ENCODE data around the gene BRAT1.
"Not testable (repeated sequence)": the region's sequence is repeated elsewhere in the genome, so short reads cannot be mapped to it uniquely, and the experiment has no call there.

BRAT1 gene

DNA sequence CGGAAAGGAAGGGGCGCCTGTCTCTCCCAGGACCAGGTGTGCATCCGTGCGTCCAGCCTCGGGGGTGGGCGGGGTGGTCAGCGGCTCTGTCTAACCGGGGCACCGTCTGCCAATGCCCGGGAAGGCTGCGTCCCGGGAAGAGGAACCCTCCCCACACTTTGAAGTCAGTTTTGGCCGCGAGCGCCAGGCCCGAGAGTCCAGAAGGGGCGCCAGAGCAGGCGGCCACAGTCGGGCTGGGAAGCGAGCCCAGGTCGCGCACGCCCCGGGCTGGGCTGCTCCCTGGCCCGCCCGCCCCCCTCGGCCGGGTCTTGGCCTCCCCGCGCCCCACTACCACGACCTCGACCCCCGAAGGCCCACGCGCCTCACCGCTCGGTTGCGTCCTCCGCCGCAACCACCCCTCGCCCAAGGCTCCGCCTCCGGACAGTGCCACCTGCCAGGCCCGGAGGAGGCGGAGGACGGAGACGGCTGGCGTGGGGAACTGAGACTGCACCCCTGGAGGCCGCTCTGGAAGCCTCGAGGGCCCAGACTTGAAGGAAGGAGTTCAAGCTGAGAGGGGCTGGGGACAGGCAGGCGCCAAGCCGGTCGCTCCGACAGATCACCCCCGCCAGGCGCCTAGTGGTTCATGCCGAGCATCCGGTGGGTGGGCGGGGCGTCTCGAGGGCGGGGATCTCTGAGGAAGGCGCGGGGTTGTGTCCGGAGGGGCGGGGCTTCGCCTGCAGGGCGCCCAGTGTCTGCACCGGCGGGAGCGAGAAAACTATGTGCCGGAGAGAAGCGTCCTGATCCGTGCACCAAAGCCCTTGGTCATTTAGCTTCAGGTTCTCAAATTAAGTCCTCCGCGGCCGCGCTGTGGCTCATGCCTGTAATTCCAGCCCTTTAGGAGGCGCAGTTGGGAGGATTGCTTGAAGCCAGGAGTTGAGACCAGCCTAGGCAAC, at the start of gene BRAT1:
BRAT1 (minus strand) TSS at position 404 of the 932 bp plus-strand sequence. CDS start 1,093 bp downstream, outside the sequence.
- in situ Hi-C loops (cut with MboI; ENCODE audit: low sequenced_read_pairs) = no loop called here

DNA sequence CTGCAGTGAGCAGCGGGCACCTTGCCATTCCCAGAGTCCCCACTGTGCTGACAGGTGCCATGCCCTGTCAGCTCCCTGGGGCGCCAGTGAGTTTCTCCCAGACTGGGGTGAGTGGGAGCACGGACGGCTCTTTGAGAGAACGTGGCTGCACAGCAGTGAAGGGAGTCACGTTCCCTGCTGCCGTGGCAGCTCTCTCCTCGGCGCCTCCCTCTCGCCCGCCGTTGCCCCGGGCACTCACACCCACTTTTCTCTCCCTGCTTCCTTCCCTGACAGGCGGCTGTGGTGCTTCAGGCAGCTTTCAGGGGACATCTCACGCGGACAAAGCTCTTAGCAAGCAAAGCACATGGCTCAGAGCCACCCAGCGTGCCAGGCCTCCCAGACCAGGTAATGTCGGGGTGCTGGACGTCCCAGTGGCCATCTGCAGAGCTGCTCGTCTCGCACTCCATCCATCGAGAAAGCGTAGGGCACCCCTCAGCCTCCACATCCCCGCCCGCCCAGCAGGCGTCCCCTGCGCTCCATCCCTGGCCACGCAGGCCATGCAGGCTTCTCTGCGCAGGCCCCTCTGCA, 49.4 kb upstream of the BRAT1 start:
- in situ Hi-C loops (cut with MboI; ENCODE audit: low sequenced_read_pairs) = no loop called here

DNA sequence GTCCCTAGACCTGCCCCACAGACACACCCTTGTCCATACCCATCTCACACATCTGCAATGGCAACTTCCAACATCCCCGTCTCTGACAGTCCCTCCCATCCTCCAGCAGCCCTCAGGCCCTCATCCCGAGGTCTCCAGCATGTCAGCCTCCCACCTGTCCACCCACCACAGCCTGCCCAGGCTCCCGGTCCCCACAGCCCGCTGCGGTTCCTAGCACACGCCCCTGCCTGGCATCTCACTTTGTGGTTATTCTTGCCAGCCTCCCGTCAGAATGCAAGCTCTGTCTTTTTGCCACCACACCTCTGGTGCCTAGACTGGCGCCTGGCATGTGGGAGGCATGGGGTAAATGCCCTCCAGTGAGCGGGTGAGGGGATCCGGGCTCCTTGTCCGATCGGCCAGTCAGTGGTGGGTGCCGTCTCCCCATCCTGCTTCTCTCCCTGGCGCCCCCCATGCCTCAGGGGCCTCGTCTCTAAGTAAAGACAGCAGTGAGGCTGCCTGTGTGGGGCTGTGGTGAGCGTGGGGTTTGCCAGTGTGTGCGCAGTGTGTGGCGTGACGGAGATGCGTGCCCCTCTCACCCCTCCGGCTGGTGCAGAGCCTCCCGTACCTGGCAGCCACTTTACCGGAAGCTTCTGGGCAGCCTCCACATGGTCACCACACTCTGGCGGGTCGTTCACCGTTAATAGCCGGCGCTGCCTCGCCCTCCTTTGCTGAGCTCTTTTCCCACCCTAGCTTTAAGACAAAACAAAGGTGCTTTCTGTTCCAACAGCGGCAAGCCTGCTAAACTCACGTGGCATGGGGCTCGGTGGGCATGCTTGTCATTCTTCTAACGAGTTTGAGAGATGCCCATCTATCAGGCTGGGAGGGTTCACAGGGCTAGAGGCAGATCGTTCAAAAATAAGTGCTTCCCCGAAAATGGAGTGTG, 48.0 kb upstream of the BRAT1 start:
- in situ Hi-C loops (cut with MboI; ENCODE audit: low sequenced_read_pairs) = no loop called here

DNA sequence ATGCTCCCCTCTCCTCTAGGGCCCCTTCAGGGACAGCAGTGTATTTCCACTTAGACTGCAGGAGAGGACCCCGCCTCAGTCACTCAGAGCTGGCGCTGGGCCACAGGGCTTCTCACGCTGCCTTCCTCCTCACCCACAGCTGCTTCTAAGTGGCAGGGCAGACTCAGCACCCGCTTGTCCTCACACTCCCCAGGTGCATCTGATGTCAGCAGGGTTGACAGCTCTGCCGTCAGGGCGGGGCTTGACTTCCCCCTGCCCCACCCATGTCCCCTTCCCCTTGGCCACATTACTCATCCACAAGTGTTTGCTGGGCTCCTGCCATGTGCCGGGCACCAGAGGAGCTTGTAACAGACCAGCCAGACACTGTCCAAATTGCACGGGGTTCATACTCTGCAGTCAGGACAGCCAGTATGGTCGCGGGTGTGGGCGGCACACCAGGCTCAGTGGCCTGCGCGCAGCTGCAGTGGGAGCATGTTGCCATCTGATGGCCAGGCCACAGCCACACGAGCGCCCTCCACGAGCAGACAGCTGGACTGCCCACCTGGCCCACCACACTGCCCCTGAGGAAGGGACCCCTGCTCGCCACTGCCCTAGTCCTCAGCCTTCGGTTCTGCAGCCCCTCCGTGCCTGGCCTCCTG, 47.2 kb upstream of the BRAT1 start:
- in situ Hi-C loops (cut with MboI; ENCODE audit: low sequenced_read_pairs) = no loop called here

DNA sequence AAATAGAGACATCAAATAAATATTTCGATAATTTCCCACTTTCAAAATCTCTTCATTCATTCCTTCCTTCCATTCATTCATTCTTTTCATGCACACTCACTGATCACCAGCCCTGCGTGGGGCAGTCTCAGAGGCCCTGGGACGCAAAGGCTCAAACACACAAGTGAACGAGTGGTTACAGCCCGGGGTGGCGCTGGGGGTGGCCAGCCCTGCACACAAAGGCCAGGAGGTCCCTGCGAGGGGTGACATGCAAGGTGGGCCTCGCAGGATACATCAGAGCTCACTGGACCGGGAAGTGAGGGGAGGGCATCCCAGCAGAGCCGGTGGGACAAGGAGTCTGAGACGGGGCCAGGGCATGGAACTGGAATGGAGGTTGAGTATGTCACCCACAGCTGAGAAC, 46.6 kb upstream of the BRAT1 start:
- in situ Hi-C loops (cut with MboI; ENCODE audit: low sequenced_read_pairs) = no loop called here

DNA sequence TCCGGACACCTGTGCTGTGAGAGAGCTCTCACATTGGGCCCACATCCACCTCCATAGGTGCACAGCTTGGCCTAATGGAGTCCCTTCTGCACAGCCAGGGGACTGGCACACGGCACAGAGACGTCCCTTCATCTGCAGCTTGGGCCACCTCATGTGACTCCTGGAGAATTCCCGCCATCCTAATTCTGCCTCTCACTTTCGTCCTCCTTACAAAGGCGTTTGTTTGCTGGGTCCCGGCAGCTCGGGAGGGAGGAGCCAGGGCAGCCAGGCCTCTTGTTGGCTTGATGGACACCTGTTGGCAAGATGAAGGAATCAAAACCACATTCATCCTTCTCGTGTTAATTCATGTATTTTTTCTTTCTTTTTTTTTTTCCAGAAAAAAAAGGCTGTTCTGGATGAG, 45.7 kb upstream of the BRAT1 start:
- in situ Hi-C loops (cut with MboI; ENCODE audit: low sequenced_read_pairs) = no loop called here

DNA sequence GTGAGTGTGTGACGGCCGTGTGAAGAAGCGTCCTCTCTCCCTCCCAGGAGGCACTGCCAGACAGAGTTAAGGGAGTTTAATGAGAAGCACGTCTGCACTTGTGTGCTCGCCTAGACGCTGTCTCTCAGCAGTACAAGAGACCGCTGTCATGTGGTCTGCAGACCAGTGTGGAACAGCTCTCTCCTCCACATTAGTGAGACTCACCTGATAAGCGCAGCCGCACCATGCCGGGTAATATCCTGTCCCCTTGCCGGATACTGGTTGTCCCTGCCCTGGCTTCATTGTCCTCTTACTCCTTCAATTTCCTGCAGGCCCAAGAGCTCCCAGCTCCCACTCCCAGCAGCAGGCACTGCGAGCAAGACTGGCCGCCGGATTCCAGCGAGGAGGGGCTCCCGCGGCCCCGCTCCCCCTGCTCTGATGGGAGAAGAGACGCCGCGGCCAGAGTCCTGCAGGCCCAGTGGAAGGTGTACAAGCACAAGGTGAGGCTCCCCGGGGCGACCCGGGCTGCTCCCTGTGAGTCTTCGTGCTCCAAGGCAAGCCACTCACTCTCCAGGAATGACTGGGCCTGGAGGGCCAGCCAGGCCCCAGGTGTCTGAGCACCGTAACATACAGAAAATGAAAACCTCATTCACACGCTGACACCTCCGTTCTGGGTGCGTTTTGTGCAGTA, 43.0 kb upstream of the BRAT1 start:
- in situ Hi-C loops (cut with MboI; ENCODE audit: low sequenced_read_pairs) = no loop called here

DNA sequence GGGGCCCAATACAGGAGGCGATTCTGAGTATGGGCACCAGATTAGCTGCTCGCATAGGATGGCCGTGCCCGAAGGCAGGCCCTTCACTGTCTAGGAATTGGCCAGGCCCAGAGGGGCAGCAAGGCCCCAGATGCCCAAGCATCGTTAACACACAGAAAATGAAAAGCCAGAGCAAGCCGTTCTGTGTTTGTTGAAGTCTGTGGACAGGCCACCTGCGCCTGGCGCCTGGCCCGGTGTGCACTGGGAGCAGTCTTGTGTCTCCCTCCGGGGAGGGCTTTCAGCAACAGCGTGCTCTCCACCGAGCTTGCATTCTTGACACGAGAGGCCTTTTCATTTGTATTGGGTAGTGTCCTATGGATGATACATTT, 41.9 kb upstream of the BRAT1 start:
- in situ Hi-C loops (cut with MboI; ENCODE audit: low sequenced_read_pairs) = no loop called here

DNA sequence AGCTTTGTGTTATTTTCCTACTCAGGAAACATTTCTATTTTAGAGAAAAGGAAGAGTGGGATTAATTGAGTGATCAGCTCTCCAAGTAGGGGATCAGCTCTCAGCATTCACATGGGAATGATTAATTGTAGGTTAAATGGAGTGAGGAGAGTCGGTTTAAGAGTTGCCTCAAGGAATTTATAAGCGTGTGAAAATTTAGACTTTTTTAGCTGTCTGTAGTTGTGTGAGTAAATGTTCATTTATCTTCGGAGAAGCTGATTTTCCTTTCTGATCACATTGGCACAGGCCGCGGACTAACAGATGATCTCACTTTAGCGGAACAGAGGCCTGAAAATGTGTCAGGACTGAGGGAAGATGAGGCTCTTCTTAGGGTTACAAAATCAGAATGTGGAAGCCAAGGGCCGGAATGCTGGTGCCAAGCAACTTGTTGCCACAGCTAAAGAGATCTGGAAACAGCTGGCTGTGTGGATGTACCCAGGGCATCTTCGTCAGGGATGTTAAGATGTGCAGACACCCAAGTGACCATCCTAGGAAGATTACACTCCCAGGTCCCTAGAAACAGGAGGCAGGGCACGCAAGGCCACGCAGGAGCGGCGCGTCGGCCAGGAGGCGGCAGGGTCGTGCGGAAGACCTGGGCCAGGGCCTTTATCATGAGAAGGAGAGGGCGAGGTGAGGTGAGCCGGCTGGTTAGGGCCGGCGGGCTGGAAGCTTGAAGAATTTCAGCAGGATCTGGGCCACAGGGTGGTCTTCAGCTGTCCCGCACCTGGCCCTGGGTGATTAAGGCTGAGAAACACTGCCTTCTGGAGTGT, 41.3 kb upstream of the BRAT1 start:
- in situ Hi-C loops (cut with MboI; ENCODE audit: low sequenced_read_pairs) = no loop called here

DNA sequence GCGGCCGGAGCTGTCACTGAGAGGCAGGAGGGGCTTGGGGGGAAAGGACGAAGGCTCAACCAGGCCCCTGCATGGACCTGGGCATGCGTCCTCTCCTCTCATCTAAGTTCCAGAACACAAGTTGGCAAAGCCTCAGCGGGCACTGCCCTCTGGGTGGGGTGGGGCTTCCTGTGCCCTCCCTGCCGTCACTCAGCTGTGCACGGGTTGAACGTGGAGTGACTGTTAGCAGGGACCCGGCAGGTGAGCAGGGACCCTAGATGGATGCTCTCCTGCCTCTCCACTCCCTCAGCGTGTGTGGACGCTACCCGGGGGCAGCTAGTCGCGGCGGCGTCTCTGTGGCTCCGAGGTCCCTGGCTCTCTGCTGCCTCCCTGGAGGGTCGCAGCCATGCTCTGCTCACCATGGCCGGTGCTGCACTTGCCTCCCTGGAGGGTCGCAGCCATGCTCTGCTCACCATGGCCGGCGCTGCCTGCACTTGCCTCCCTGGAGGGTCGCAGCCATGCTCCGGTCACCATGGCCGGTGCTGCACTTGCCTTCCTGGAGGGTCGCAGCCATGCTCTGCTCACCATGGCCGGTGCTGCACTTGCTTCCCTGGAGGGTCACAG, 40.0 kb upstream of the BRAT1 start:
- in situ Hi-C loops (cut with MboI; ENCODE audit: low sequenced_read_pairs) = no loop called here

DNA sequence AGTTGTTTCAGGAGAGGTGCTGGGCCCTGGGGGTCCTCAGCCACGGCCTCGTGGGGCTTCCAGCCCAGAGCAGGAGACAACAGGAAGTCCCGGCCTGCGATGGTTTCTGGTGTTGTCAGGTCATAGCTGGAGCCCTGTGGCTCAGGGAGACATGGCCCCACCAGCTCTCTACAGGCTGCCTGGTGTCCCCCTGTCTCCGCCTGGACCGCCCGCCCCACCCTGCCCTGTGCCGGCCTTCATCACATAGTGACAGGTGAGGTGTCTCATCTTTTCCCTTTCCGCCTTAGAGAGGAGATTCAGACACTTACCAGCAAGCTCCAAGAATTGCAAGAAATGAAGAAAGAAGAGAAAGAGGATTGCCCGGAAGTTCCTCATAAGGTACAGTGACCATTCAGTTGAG, 39.3 kb upstream of the BRAT1 start:
- in situ Hi-C loops (cut with MboI; ENCODE audit: low sequenced_read_pairs) = no loop called here

DNA sequence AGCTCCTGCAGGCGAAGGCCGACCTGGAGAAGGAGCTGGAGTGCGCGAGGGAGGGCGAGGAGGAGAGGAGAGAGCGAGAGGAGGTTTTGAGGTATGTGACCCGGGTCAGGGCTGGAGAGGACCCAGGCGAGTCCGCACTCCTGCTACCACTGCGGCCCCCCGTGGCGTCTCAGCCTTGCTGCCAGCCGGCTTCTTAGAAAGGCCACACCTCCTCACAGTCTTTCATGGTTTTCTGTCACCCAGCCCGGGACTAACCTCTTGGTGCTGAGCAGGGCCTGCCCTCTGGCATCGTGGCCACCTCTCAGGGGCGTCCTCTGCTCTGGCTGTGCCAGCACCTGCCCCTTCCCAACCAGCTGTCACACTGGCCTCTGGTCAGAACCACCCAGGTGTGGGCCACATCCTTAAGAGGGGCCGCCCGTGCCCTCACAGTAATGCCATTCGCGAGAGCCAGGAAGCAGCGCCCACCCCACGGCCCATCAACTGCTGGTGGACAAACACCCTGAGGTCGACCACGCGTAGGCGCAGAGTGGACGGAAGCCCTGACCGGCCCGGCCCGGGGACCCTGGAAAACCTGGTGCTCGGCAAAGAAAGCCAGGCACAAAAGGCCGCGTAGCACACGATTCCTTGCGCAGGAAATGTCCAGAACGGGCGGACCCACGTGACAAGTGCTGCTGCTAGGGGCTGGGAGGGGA, 37.9 kb upstream of the BRAT1 start:
- in situ Hi-C loops (cut with MboI; ENCODE audit: low sequenced_read_pairs) = no loop called here

DNA sequence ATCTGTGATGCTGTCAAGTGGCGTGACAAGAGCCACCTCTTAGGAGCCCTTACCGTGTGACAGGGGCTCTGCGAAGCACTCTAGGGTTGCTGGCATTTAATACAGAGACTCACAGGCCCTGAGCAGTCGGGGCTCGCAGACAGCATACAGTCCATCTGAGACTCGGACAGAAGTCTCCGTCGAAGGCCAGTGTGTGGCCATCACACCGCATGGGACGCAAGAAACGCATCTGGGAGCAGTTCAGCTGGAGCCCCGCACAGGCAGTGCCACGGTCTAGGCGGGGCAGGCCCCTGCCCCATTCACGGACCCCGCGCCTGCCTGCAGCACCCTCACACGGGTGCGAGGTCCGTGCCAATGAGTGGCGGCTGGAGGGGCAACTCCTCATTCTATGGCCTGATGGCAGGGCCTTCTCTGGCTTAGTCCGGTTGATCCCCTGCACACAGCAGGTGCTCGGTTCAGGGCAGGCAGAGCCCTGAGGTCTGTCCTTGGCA, 37.1 kb upstream of the BRAT1 start:
- in situ Hi-C loops (cut with MboI; ENCODE audit: low sequenced_read_pairs) = no loop called here

DNA sequence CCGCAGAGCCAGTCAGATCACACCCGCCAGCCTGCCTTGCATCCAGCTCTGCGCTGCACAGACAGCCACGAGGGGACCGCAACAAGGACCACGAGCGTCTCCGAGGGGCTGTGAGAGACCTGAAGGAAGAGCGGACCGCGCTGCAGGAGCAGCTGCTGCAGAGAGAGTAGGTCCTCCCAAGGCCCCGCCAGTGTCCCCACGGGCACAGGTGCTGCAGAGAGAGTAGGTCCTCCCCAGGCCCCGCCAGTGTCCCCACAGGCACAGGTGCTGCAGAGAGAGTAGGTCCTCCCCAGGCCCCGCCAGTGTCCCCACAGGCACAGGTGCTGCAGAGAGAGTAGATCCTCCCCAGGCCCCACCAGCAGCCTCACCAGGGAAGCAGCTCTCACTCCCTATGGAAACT, 34.6 kb upstream of the BRAT1 start:
- in situ Hi-C loops (cut with MboI; ENCODE audit: low sequenced_read_pairs) = not testable (repeated sequence)

DNA sequence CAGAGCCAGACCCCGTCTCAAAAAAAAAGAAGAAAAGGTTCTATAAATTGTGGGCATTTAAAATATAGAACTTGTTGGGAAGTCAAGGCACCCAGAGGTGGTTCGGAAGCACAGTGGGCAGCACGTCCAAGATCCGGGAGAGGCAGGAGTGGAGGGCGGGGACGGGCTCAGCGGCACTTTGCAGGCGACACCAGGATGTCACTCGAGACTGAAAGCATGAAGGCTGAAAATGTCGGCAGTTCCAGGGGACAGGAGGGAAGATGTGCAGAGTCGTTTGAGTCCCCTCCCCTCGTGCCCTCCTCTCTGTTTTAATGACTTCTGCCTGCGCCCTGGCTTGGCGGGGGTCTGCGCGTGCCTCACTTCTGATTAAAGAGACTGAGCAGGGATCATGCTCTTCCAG, 34.0 kb upstream of the BRAT1 start:
- in situ Hi-C loops (cut with MboI; ENCODE audit: low sequenced_read_pairs) = no loop called here

DNA sequence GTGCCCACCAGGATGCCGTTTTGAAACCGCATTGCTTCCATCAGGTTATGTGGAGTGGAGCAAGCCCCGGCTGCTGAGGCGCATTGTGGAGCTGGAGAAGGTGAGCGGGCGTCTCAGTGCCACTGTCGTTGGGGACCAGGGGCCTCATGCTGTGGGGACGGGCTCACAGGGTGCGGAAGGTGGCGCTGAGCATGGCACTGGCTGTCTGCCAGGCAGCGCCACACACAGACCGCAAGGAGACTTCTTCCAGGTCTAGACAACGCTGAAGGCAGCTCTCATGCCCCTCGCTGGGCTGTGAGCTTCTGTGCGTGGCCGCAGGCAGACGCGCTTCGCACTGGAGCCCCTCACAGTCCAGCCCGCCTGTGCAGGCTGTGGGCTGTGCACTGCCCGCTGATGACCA, 32.5 kb upstream of the BRAT1 start:
- in situ Hi-C loops (cut with MboI; ENCODE audit: low sequenced_read_pairs) = no loop called here

DNA sequence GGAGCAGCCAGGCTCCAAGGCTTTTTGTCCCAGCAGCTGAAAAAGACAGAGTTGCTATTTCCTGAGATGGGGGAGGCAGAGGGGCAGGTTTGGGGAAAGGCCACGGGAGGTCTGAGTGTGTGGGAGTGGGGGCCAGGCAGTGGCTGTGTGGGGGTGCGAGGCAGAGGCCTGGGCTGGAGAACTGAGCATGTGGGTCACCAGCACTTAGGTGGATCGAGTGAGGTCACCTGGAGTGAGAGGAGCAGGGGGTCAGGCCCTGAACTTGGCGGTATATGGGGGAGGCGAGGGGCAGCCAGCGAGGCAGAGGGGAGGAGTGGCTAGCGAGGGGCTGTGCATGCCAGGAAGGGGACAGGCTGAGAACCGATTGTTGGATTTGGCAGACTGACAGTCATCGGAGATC, 31.8 kb upstream of the BRAT1 start:
- in situ Hi-C loops (cut with MboI; ENCODE audit: low sequenced_read_pairs) = no loop called here

DNA sequence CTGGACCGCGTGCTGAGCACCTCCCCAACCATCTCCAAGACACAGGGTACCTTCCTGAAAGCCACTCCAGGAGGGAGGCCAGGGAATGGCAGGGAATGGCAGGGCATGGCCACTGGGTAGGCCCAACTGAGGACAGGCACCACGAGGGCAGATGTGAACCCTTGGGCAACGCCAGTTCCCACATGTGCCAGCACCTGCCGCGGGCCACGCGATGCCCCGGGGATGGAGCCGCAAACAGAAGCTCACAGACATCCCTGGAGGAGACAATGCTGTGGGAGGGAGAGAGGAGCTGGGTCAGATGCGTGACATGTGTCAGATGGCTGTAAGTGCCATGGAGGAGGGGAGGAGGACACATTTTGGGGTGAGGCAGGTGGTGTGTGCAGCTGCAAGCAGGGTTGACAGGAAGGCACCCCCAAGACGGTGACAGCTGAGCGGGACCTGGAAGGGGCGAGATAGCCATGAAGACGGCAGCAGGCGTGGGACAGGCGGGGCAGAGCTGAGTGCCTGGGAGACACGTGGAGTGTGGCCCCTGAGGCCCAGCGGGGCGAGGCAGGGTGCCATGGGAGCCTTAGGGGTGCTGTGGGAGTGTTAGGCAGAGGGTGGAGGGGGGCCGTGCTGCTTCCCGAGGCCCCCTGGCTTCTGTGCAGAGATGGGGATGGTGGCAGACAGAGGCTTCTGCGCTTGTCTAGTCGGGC, 31.1 kb upstream of the BRAT1 start:
- in situ Hi-C loops (cut with MboI; ENCODE audit: low sequenced_read_pairs) = no loop called here
